Fibroblast of lung (primary cell): Measurements from ENCODE around the gene VWA8. TPM values are rescaled to one million over a fixed set of nuclear protein-coding genes. Genes with fewer than 3 reads are reported as not detected.

Experiments
- DNase-seq, 2 donors: peaks; one replicate each; pipeline versions ENCODE4 v3.0.0 to v3.0.0-alpha.2; 2010; ENCODE audit warnings: low read depth in 2 of 2
- H2AFZ ChIP-seq: 2 replicates; pipeline ENCODE4 v1.5.1; 2012; ENCODE audit warnings: low read length, control low read depth, inconsistent platforms
- H3K27ac ChIP-seq: 2 replicates; pipeline ENCODE4 v1.5.1; 2011; ENCODE audit warnings: low read length, control low read depth; ENCODE audit not compliant: insufficient read depth
- H3K27me3 ChIP-seq: 2 replicates; pipeline ENCODE4 v1.5.1; 2011; ENCODE audit warnings: mild to moderate bottlenecking, low read length; ENCODE audit not compliant: control insufficient read depth, insufficient read depth
- H3K36me3 ChIP-seq: 2 replicates; pipeline ENCODE4 v1.5.1; 2011; ENCODE audit warnings: low read length; ENCODE audit not compliant: control insufficient read depth, insufficient read depth
- H3K4me1 ChIP-seq: 2 replicates; pipeline ENCODE4 v1.5.1; 2011; ENCODE audit warnings: low read length; ENCODE audit not compliant: control insufficient read depth, insufficient read depth; ENCODE audit errors: extremely low read depth
- H3K4me2 ChIP-seq: 2 replicates; pipeline ENCODE4 v1.5.1; 2011; ENCODE audit warnings: low read length, control low read depth; ENCODE audit not compliant: insufficient read depth; ENCODE audit errors: extremely low read depth
- H3K4me3 ChIP-seq, 4 experiments: fragments of 200-600 bp in 1 of 4; sonication (generic) in 1 of 4; replicated peaks in 1 of 4; 2 replicates each; pipeline ENCODE4 v1.5.1; 2011 to 2016; ENCODE audit warnings: low read length in 4 of 4, low read depth in 3 of 4, mild to moderate bottlenecking in 3 of 4, control low read depth in 2 of 4, inconsistent platforms in 1 of 4, mixed read lengths in 1 of 4; ENCODE audit not compliant: insufficient read depth in 1 of 4; ENCODE audit errors: control extremely low read depth in 1 of 4
- H3K79me2 ChIP-seq: 2 replicates; pipeline ENCODE4 v1.5.1; 2012; ENCODE audit warnings: mild to moderate bottlenecking, low read length, inconsistent platforms; ENCODE audit not compliant: control insufficient read depth, insufficient read depth
- H3K9ac ChIP-seq: 2 replicates; pipeline ENCODE4 v1.5.1; 2011; ENCODE audit warnings: mild to moderate bottlenecking, low read length, control low read depth; ENCODE audit not compliant: insufficient read depth
- H3K9me3 ChIP-seq: 2 replicates; pipeline ENCODE4 v1.5.1; 2012; ENCODE audit warnings: low read depth, low read length; ENCODE audit not compliant: control insufficient read depth, insufficient read depth
- H4K20me1 ChIP-seq: 2 replicates; pipeline ENCODE4 v1.5.1; 2011; ENCODE audit warnings: low read length; ENCODE audit not compliant: control insufficient read depth, insufficient read depth; ENCODE audit errors: extremely low read depth
- EZH2 ChIP-seq: IDR thresholded peaks from 2 replicates; pipeline ENCODE4 v1.5.1; 2012; ENCODE audit warnings: low read length, control low read depth, mild to moderate bottlenecking; ENCODE audit errors: missing control alignments
- polyA plus RNA-seq, 2 donors: library from polyadenylated mRNA; depleted of rRNA in 1 of 2; stranded (reverse) in 1 of 2; unstranded in 1 of 2; fragments of >200 nt; gene quantifications; 2 replicates each; pipeline ENCODE4 v1.2.1, GENCODE V29; 2011 to 2012; ENCODE audit warnings: missing spikeins in 1 of 2
- total RNA-seq: library from RNA; depleted of rRNA; stranded (reverse); fragments of >200 nt; gene quantifications from 2 replicates; pipeline ENCODE4 v1.2.1, GENCODE V29; 2014
- TF ChIP-seq, protein P1 (sequence below), 2 donors: IDR thresholded peaks in 1 of 2; conservative IDR thresholded peaks in 1 of 2; 1 replicate in 1 of 2; 2 replicates in 1 of 2; pipeline ENCODE4 v1.5.1; 2011 to 2012; ENCODE audit warnings: low read length in 2 of 2, control low read depth in 1 of 2, inconsistent platforms in 1 of 2, low read depth in 1 of 2, mild to moderate bottlenecking in 1 of 2

VWA8 gene
- total and polyA plus RNA-seq, 2 donors (not counting 1 experiment from before 2014, with no cell fraction given): 12.6 to 29.9 TPM

- Histone ChIP-seq H3K79me2 (no peaks in the 10 kb centered on the region), H3K4me3 (no peak overlapping the region), H3K27ac (no peak overlapping the region), H3K9me3 (no peaks in the 10 kb centered on the region), H4K20me1 (no peaks in the 10 kb centered on the region), H3K36me3 (no peaks in the 10 kb centered on the region), H3K4me1 (peaks cover 12% of the 10 kb centered on the region), H3K4me2 (no peak overlapping the region), H3K9ac (no peak overlapping the region), H2AFZ (no peak overlapping the region), H3K27me3 (no peaks in the 10 kb centered on the region)
- TF ChIP-seq EZH2: no peak
- TF ChIP-seq, protein P1, sequence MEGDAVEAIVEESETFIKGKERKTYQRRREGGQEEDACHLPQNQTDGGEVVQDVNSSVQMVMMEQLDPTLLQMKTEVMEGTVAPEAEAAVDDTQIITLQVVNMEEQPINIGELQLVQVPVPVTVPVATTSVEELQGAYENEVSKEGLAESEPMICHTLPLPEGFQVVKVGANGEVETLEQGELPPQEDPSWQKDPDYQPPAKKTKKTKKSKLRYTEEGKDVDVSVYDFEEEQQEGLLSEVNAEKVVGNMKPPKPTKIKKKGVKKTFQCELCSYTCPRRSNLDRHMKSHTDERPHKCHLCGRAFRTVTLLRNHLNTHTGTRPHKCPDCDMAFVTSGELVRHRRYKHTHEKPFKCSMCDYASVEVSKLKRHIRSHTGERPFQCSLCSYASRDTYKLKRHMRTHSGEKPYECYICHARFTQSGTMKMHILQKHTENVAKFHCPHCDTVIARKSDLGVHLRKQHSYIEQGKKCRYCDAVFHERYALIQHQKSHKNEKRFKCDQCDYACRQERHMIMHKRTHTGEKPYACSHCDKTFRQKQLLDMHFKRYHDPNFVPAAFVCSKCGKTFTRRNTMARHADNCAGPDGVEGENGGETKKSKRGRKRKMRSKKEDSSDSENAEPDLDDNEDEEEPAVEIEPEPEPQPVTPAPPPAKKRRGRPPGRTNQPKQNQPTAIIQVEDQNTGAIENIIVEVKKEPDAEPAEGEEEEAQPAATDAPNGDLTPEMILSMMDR (conservative IDR thresholded peaks at IDR 0.05 in 1 of 2, IDR thresholded peaks at IDR 0.05 in 1 of 2; ENCODE audit: low read depth in 1 of 2, low read length in 2 of 2): no peak
- DNase-seq: no peak
Observed at GRCh38 chr13:41549491-41549890, 411.4 kb downstream of the VWA8 start.

GRCh38 chr13:41548910-41549309 lies 412.0 kb downstream of the VWA8 start:
- no peak for DNase-seq
- Histone ChIP-seq H3K27ac (no peak overlapping the region), H3K36me3 (no peaks in the 10 kb centered on the region), H2AFZ (no peak overlapping the region), H3K27me3 (no peaks in the 10 kb centered on the region), H3K4me2 (no peak overlapping the region), H3K9me3 (no peaks in the 10 kb centered on the region), H3K9ac (no peak overlapping the region), H4K20me1 (no peaks in the 10 kb centered on the region), H3K79me2 (no peaks in the 10 kb centered on the region), H3K4me3 (no peak overlapping the region), H3K4me1 (peaks cover 12% of the 10 kb centered on the region)
- TF ChIP-seq EZH2: no peak
- TF ChIP-seq, protein P1 (conservative IDR thresholded peaks at IDR 0.05 in 1 of 2, IDR thresholded peaks at IDR 0.05 in 1 of 2; ENCODE audit: low read depth in 1 of 2, low read length in 2 of 2): no peak

GRCh38 chr13:41548031-41548430 lies 412.9 kb downstream of the VWA8 start:
- TF ChIP-seq EZH2: no peak
- TF ChIP-seq, protein P1 (conservative IDR thresholded peaks at IDR 0.05 in 1 of 2, IDR thresholded peaks at IDR 0.05 in 1 of 2; ENCODE audit: low read depth in 1 of 2, low read length in 2 of 2): no peak
- Histone ChIP-seq H3K79me2 (no peaks in the 10 kb centered on the region), H3K9me3 (no peaks in the 10 kb centered on the region), H2AFZ (no peak overlapping the region), H3K36me3 (no peaks in the 10 kb centered on the region), H3K27me3 (no peaks in the 10 kb centered on the region), H3K9ac (no peak overlapping the region), H3K4me2 (no peak overlapping the region), H3K27ac (no peak overlapping the region), H3K4me1 (peaks cover 12% of the 10 kb centered on the region), H4K20me1 (no peaks in the 10 kb centered on the region), H3K4me3 (no peak overlapping the region)
- DNase-seq: no peak
